Astrocyte (in vitro differentiated cells and primary cell): ENCODE results near the gene KIF20B. TPM values are rescaled to one million over a fixed set of nuclear protein-coding genes. Genes with fewer than 3 reads are reported as not detected.

ENCODE experiments used
- DNase-seq: peaks from one replicate; pipeline ENCODE4 v3.0.0-alpha.2; 2010; ENCODE audit warnings: low read depth
- FAIRE-seq: peaks from 2 replicates; lab custom pipeline; 2011; peaks lifted over from hg19 to GRCh38; lab: Jason Lieb, UNC
- H2AFZ ChIP-seq: 2 replicates; pipeline ENCODE4 v1.6.0; 2012; ENCODE audit warnings: low read depth, low read length, inconsistent platforms
- H3K27ac ChIP-seq: 2 replicates; pipeline ENCODE4 v1.5.1; 2011; ENCODE audit warnings: low read depth, low read length, inconsistent platforms
- H3K27me3 ChIP-seq: 2 replicates; pipeline ENCODE4 v1.6.0; 2011; ENCODE audit warnings: low read length, inconsistent platforms; ENCODE audit not compliant: insufficient read depth
- H3K36me3 ChIP-seq: 2 replicates; pipeline ENCODE4 v1.5.1; 2011; ENCODE audit warnings: low read length, inconsistent platforms; ENCODE audit not compliant: insufficient read depth
- H3K4me1 ChIP-seq: 2 replicates; pipeline ENCODE4 v1.5.1; 2011; ENCODE audit warnings: low read length, inconsistent platforms; ENCODE audit not compliant: insufficient read depth
- H3K4me2 ChIP-seq: 2 replicates; pipeline ENCODE4 v1.6.0; 2012; ENCODE audit warnings: low read length, inconsistent platforms
- H3K4me3 ChIP-seq: 2 replicates; pipeline ENCODE4 v1.5.1; 2011; ENCODE audit warnings: low read depth, mild to moderate bottlenecking, low read length, inconsistent platforms; ENCODE audit not compliant: insufficient read depth
- H3K79me2 ChIP-seq: 2 replicates; pipeline ENCODE4 v1.6.0; 2012; ENCODE audit warnings: mild to moderate bottlenecking, low read length, inconsistent platforms; ENCODE audit not compliant: insufficient read depth
- H3K9ac ChIP-seq: 2 replicates; pipeline ENCODE4 v1.6.0; 2012; ENCODE audit warnings: mild to moderate bottlenecking, low read length, inconsistent platforms
- H3K9me3 ChIP-seq: 2 replicates; pipeline ENCODE4 v1.5.1; 2012; ENCODE audit warnings: low read depth, mild to moderate bottlenecking, low read length, inconsistent platforms; ENCODE audit not compliant: insufficient read depth
- H4K20me1 ChIP-seq: 2 replicates; pipeline ENCODE4 v1.6.0; 2012; ENCODE audit warnings: low read length, inconsistent platforms; ENCODE audit not compliant: insufficient read depth
- H3K27ac Mint-ChIP-seq: one replicate; pipeline ENCODE4 v1.8.0; 2021; ENCODE audit warnings: mild to moderate bottlenecking, mixed read lengths; ENCODE audit not compliant: unreplicated experiment
- H3K27me3 Mint-ChIP-seq: one replicate; pipeline ENCODE4 v1.8.0; 2021; ENCODE audit warnings: low read depth, mixed read lengths; ENCODE audit not compliant: unreplicated experiment
- H3K36me3 Mint-ChIP-seq: one replicate; pipeline ENCODE4 v1.8.0; 2021; ENCODE audit warnings: low read depth, mixed read lengths; ENCODE audit not compliant: unreplicated experiment
- H3K4me1 Mint-ChIP-seq: one replicate; pipeline ENCODE4 v1.8.0; 2021; ENCODE audit warnings: low read depth, mixed read lengths; ENCODE audit not compliant: unreplicated experiment
- H3K4me3 Mint-ChIP-seq: one replicate; pipeline ENCODE4 v1.8.0; 2021; ENCODE audit warnings: mild to moderate bottlenecking, moderate library complexity, mixed read lengths; ENCODE audit not compliant: unreplicated experiment
- H3K9me3 Mint-ChIP-seq: one replicate; pipeline ENCODE4 v1.8.0; 2021; ENCODE audit warnings: mild to moderate bottlenecking, mixed read lengths; ENCODE audit not compliant: unreplicated experiment
- EZH2 ChIP-seq: IDR thresholded peaks from 2 replicates; pipeline ENCODE4 v1.6.1; 2012; ENCODE audit warnings: mild to moderate bottlenecking, low read length, inconsistent platforms; ENCODE audit not compliant: insufficient read depth
- total RNA-seq: library from RNA; stranded (reverse); gene quantifications from 2 replicates; pipeline ENCODE4 v1.2.1, GENCODE V29; 2021
- TF ChIP-seq, protein P1 (sequence below): IDR thresholded peaks from 2 replicates; pipeline ENCODE4 v1.5.1; 2011; ENCODE audit warnings: low read depth, mild to moderate bottlenecking, inconsistent platforms, low read length, moderate library complexity; ENCODE audit not compliant: insufficient read depth

Gene KIF20B
- total RNA-seq, 1 donor from 2014 or later: 7.1 TPM

DNA sequence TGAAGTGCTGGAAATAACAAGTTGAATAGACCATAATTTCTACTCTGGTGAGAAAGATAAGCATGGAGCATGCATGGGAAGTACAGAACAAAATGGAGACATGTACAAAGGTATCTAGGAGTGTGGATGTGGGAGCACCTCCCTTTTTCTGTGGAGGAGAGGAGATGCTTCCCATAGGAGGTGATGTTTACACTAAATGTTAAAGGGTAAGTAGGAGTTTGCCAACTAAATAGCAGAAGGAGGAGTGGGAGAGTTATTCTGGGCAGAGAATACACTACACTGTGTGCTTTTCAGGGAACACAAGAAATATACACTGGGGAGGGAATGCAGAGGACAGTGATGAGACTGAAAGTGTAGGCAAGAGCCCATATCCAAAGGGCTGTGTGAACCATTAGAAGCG lies 35.3 kb upstream of the KIF20B start:
- Mint-ChIP-seq H3K4me3 (no peak overlapping the region), H3K9me3 (no peaks in the 10 kb centered on the region), H3K27me3 (peaks cover 15% of the 10 kb centered on the region), H3K36me3 (no peaks in the 10 kb centered on the region), H3K4me1 (no peaks in the 10 kb centered on the region), H3K27ac (no peak overlapping the region)
- Histone ChIP-seq H3K27ac (no peak overlapping the region), H4K20me1 (no peaks in the 10 kb centered on the region), H3K79me2 (no peaks in the 10 kb centered on the region), H3K9me3 (no peaks in the 10 kb centered on the region), H2AFZ (no peak overlapping the region), H3K4me1 (no peaks in the 10 kb centered on the region), H3K36me3 (no peaks in the 10 kb centered on the region), H3K4me3 (no peak overlapping the region), H3K4me2 (no peak overlapping the region), H3K9ac (no peak overlapping the region), H3K27me3 (no peaks in the 10 kb centered on the region)
- no peak for DNase-seq
- no peak for FAIRE-seq
- TF ChIP-seq, protein P1, sequence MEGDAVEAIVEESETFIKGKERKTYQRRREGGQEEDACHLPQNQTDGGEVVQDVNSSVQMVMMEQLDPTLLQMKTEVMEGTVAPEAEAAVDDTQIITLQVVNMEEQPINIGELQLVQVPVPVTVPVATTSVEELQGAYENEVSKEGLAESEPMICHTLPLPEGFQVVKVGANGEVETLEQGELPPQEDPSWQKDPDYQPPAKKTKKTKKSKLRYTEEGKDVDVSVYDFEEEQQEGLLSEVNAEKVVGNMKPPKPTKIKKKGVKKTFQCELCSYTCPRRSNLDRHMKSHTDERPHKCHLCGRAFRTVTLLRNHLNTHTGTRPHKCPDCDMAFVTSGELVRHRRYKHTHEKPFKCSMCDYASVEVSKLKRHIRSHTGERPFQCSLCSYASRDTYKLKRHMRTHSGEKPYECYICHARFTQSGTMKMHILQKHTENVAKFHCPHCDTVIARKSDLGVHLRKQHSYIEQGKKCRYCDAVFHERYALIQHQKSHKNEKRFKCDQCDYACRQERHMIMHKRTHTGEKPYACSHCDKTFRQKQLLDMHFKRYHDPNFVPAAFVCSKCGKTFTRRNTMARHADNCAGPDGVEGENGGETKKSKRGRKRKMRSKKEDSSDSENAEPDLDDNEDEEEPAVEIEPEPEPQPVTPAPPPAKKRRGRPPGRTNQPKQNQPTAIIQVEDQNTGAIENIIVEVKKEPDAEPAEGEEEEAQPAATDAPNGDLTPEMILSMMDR: no peak
- TF ChIP-seq EZH2: no peak

DNA sequence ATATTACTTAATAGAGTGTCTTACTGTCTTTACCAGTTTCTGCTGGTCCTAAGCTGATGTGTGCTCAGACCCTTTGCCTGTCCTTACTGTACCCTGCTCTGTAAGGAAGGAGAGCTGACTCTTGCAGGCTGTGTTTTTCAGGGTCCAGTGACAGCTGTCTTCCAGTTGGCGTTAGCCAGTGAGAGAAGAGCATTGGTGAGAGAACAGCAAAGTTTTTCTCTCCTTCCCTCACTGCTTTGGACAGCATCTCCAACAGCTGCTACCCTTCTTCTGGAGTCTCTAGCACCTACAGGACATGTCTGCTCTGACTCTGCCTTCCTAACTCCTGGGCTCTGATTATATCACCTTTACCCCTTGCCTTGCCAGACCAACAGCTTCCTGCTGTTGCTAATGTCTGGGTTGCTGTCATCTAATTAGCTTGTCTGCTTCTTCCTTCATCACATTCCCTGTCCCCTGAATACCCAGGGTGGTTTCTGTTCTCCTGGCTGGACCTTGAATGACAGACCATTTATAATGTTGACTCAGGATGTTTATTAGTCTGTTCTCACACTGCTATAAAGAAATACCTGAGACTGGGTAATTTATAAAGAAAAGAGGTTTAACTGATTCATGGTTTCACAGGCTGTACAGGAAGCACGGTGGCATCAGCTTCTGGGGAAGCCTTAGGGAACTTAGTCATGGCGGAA lies 32.9 kb upstream of the KIF20B start:
- TF ChIP-seq, protein P1: no peak
- no peak for TF ChIP-seq EZH2
- no peak overlapping the region for H3K4me3 Mint-ChIP-seq
- Histone ChIP-seq H3K36me3 (no peaks in the 10 kb centered on the region), H3K9me3 (no peaks in the 10 kb centered on the region), H4K20me1 (no peaks in the 10 kb centered on the region), H3K4me2 (no peak overlapping the region), H3K9ac (no peak overlapping the region), H3K27ac (no peak overlapping the region), H3K79me2 (no peaks in the 10 kb centered on the region), H3K4me3 (no peak overlapping the region), H2AFZ (no peak overlapping the region), H3K27me3 (no peaks in the 10 kb centered on the region), H3K4me1 (no peaks in the 10 kb centered on the region)
- no peaks in the 10 kb centered on the region for H3K4me1 Mint-ChIP-seq
- no peaks in the 10 kb centered on the region for H3K36me3 Mint-ChIP-seq
- H3K27ac Mint-ChIP-seq: no peak overlapping the region
- peaks cover 9% of the 10 kb centered on the region for H3K27me3 Mint-ChIP-seq
- DNase-seq (no peak), FAIRE-seq (no peak)
- no peaks in the 10 kb centered on the region for H3K9me3 Mint-ChIP-seq

DNA sequence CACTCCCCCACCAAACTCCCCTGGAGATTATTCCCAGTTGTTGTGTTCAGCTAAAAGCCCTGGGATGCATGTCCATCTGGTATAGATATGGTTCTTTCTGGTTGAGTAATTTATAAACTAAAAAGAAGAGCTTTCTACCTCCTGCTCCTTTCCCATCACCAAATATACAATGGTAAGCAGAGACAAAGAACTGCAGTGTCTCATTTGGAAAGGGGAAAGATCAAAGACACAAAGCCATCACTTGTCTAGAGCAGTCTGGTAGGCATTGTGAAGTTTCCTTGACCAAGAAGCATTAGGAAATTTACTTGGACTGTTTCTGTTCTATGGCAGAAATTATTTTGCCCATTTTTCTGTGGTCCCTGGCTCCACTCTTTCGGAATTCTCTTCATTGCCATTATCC lies 31.4 kb upstream of the KIF20B start:
- Histone ChIP-seq H3K27ac (no peak overlapping the region), H3K4me2 (no peak overlapping the region), H2AFZ (no peak overlapping the region), H3K27me3 (no peaks in the 10 kb centered on the region), H3K9ac (no peak overlapping the region), H3K9me3 (no peaks in the 10 kb centered on the region), H4K20me1 (no peaks in the 10 kb centered on the region), H3K36me3 (no peaks in the 10 kb centered on the region), H3K79me2 (no peaks in the 10 kb centered on the region), H3K4me3 (no peak overlapping the region), H3K4me1 (no peaks in the 10 kb centered on the region)
- no peak overlapping the region for H3K27ac Mint-ChIP-seq
- FAIRE-seq: no peak
- H3K9me3 Mint-ChIP-seq: no peaks in the 10 kb centered on the region
- no peaks in the 10 kb centered on the region for H3K4me1 Mint-ChIP-seq
- H3K27me3 Mint-ChIP-seq: peaks cover 9% of the 10 kb centered on the region
- DNase-seq: no peak
- no peak for TF ChIP-seq EZH2
- TF ChIP-seq, protein P1: no peak
- no peaks in the 10 kb centered on the region for H3K36me3 Mint-ChIP-seq
- no peak overlapping the region for H3K4me3 Mint-ChIP-seq
